B cell (primary cell): ENCODE results near the gene OVCA2. TPM values are rescaled to one million over a fixed set of nuclear protein-coding genes. Genes with fewer than 3 reads are reported as not detected.
A peak's percentile ranks its signal among the peaks of the same experiment; 100 is the strongest.

Experiments used
- ATAC-seq: fragments of 200-7000 bp; cut with Tn5 transposase; one replicate; pipeline ENCODE4 v1.10.0; 2021; ENCODE audit warnings: low read depth, mild to moderate bottlenecking, moderate number of reproducible peaks, moderate library complexity
- CTCF ChIA-PET: fragments of 350-600 bp; sonication (Branson Sonifier 250); formaldehyde crosslinking; loops from one replicate; lab custom pipeline; 2021; ENCODE audit warnings: antibody characterized with exemption, inconsistent platforms; lab: Charles Lee
- POLR2A ChIA-PET: fragments of 350-600 bp; sonication (Branson Sonifier 250); formaldehyde crosslinking; loops from one replicate; lab custom pipeline; 2021; ENCODE audit warnings: antibody characterized with exemption; lab: Charles Lee
- DNase-seq: peaks from one replicate; pipeline ENCODE4 v3.0.0; 2013
- H2AFZ ChIP-seq: 2 replicates; pipeline ENCODE4 v1.6.1; 2012; ENCODE audit warnings: mild to moderate bottlenecking, low read depth, low read length; ENCODE audit not compliant: insufficient read depth, poor library complexity, severe bottlenecking
- H3K27ac ChIP-seq, 2 donors: 1 replicate in 1 of 2; 2 replicates in 1 of 2; pipeline ENCODE4 v1.5.1; 2012 to 2013; ENCODE audit warnings: low read length in 2 of 2, mild to moderate bottlenecking in 2 of 2, moderate library complexity in 1 of 2
- H3K27me3 ChIP-seq, 4 experiments: fragments of 200-600 bp in 1 of 4; sonication (generic) in 1 of 4; replicated peaks in 1 of 4; 1 replicate in 2 of 4; 2 replicates in 2 of 4; pipeline versions ENCODE4 v1.6.1 to v1.7.0; 2013 to 2016; ENCODE audit warnings: low read length in 3 of 4, mild to moderate bottlenecking in 2 of 4, mixed read lengths in 1 of 4, moderate library complexity in 1 of 4; ENCODE audit not compliant: insufficient read depth in 4 of 4, control insufficient read depth in 3 of 4; ENCODE audit errors: control extremely low read depth in 1 of 4
- H3K36me3 ChIP-seq, 2 experiments: replicated peaks in 1 of 2; 1 replicate in 1 of 2; 2 replicates in 1 of 2; pipeline versions ENCODE4 v1.6.1 to v1.7.1; 2013; ENCODE audit warnings: low read length in 1 of 2; ENCODE audit not compliant: insufficient read depth in 2 of 2, control insufficient read depth in 1 of 2; ENCODE audit errors: control extremely low read depth in 1 of 2, extremely low read depth in 1 of 2
- H3K4me1 ChIP-seq, 2 donors: fragments of 200-600 bp in 1 of 2; sonication (generic) in 1 of 2; 1 replicate in 1 of 2; 2 replicates in 1 of 2; pipeline versions ENCODE4 v1.5.1 to v1.6.1; 2013 to 2017; ENCODE audit warnings: low read length in 2 of 2; ENCODE audit not compliant: control insufficient read depth in 2 of 2, insufficient read depth in 2 of 2
- H3K4me2 ChIP-seq: replicated peaks from 2 replicates; pipeline ENCODE3; 2012; ENCODE audit warnings: mild to moderate bottlenecking, low read depth, low read length; ENCODE audit not compliant: poor library complexity, severe bottlenecking
- H3K4me3 ChIP-seq, 5 experiments: fragments of 200-600 bp in 1 of 5; sonication (generic) in 1 of 5; 1 replicate in 3 of 5; 2 replicates in 2 of 5; pipeline versions ENCODE4 v1.5.1 to v1.7.0; 2011 to 2016; ENCODE audit warnings: low read length in 4 of 5, mild to moderate bottlenecking in 4 of 5, low read depth in 2 of 5, control low read depth in 1 of 5, moderate library complexity in 1 of 5; ENCODE audit not compliant: insufficient read depth in 1 of 5; ENCODE audit errors: control extremely low read depth in 1 of 5, extremely low read depth in 1 of 5
- H3K79me2 ChIP-seq: fragments of 200-600 bp; sonication (generic); one replicate; pipeline ENCODE4 v1.6.0; 2016; ENCODE audit warnings: low read length; ENCODE audit not compliant: control insufficient read depth, insufficient read depth
- H3K9ac ChIP-seq: fragments of 200-600 bp; sonication (generic); 2 replicates; pipeline ENCODE4 v1.6.1; 2017; ENCODE audit warnings: mild to moderate bottlenecking, low read length, moderate library complexity
- H3K9me3 ChIP-seq, 3 donors: one replicate each; pipeline versions ENCODE4 v1.6.1 to v1.7.1; 2013; ENCODE audit warnings: low read length in 2 of 3; ENCODE audit not compliant: control insufficient read depth in 2 of 3, insufficient read depth in 1 of 3; ENCODE audit errors: control extremely low read depth in 1 of 3
- H4K20me1 ChIP-seq: 2 replicates; pipeline ENCODE4 v1.6.0; 2012; ENCODE audit warnings: mild to moderate bottlenecking, low read length; ENCODE audit not compliant: insufficient read depth, control insufficient read depth, poor library complexity, severe bottlenecking
- H3K27ac Mint-ChIP-seq: one replicate; pipeline ENCODE4 v1.8.0; 2021; ENCODE audit warnings: mixed read lengths
- H3K27me3 Mint-ChIP-seq: one replicate; pipeline ENCODE4 v1.8.0; 2021; ENCODE audit warnings: mixed read lengths
- H3K4me1 Mint-ChIP-seq: one replicate; pipeline ENCODE4 v1.8.0; 2021; ENCODE audit warnings: mixed read lengths
- H3K4me3 Mint-ChIP-seq: one replicate; pipeline ENCODE4 v1.8.0; 2021; ENCODE audit warnings: mixed read lengths
- H3K9me3 Mint-ChIP-seq: one replicate; pipeline ENCODE4 v1.8.0; 2022; ENCODE audit warnings: mixed read lengths; ENCODE audit not compliant: insufficient read depth
- CTCF ChIP-seq: fragments of 200-600 bp; IDR thresholded peaks from one replicate; pipeline ENCODE4 v1.8.0; 2022; ENCODE audit warnings: antibody characterized with exemption, mild to moderate bottlenecking
- EZH2 ChIP-seq: IDR thresholded peaks from 2 replicates; pipeline ENCODE4 v1.6.1; 2012; ENCODE audit warnings: borderline replicate concordance, low read depth, mild to moderate bottlenecking, moderate library complexity, low read length; ENCODE audit not compliant: insufficient read depth, poor library complexity, severe bottlenecking
- WGBS: methylation state at CpG from one replicate; pipeline ENCODE4 v1.1.5; 2013; ENCODE audit warnings: missing lambda C conversion rate; ENCODE audit not compliant: insufficient coverage; 5-methylcytosine and 5-hydroxymethylcytosine counted together
- intact Hi-C: fragments of 100-400 bp; cut with micrococcal nuclease; formaldehyde crosslinking; loops from one replicate; pipeline ENCODE4 v1.10.0; 2022
- polyA plus RNA-seq: library from polyadenylated mRNA; depleted of rRNA; stranded (reverse); fragments of >200 nt; gene quantifications from 2 replicates; pipeline ENCODE4 v1.2.3, GENCODE V29; 2012
- total RNA-seq, 2 donors: library from RNA; stranded (reverse); fragments of 120-200 nt in 1 of 2; gene quantifications; 1 replicate in 1 of 2; 2 replicates in 1 of 2; pipeline versions ENCODE4 v1.2.3 to v1.2.4, GENCODE V29; 2013 to 2022

The OVCA2 gene
- total and polyA plus RNA-seq, 2 donors (not counting 1 experiment from before 2014, with no cell fraction given) = 23.2 to 43.9 TPM

GRCh38 chr17:2042933-2043332, 1.1 kb downstream of the OVCA2 start:
- H3K27ac Mint-ChIP-seq = peak overlapping the region; percentile 84
- Histone ChIP-seq H3K27ac (no peak overlapping the region), H3K79me2 (peaks cover 20% of the 10 kb centered on the region), H3K9me3 (peaks cover 0 to 4% (median 0%) of the 10 kb centered on the region in 3 donors), H2AFZ (no peak overlapping the region), H3K9ac (no peak overlapping the region), H4K20me1 (peaks cover 9% of the 10 kb centered on the region), H3K36me3 (peaks cover 0 to 21% of the 10 kb centered on the region in 2 experiments), H3K4me1 (peaks cover 13 to 15% of the 10 kb centered on the region in 2 donors), H3K27me3 (peaks cover 0 to 8% (median 2%) of the 10 kb centered on the region in 4 experiments), H3K4me2 (peak overlapping the region; percentile 86), H3K4me3 (peak overlapping the region in 2 of 5 experiments; percentile 77 to 81)
- H3K9me3 Mint-ChIP-seq = no peaks in the 10 kb centered on the region
- peaks cover 25% of the 10 kb centered on the region for H3K4me1 Mint-ChIP-seq
- DNase-seq (no peak), ATAC-seq (no peak)
- H3K27me3 Mint-ChIP-seq = peaks cover 1% of the 10 kb centered on the region
- CTCF ChIA-PET = no interaction called here
- WGBS = 100% methylated on average over 2 of the region's 5 CpGs
- no peak for TF ChIP-seq CTCF
- no peak for TF ChIP-seq EZH2
- POLR2A ChIA-PET = interaction anchor here (0.7 kb wide), 1 partner anchor 360 kb away, joined by 3 read pairs; no protein-coding TSS in a partner anchor
- H3K4me3 Mint-ChIP-seq = peak overlapping the region; percentile 91
- intact Hi-C loops = loop anchor here (1.0 to 5.0 kb wide), 3 partner anchors 7 to 350 kb away; no protein-coding TSS in a partner anchor

GRCh38 chr17:2043785-2044184, 2.0 kb downstream of the OVCA2 start:
- ATAC-seq = no peak
- CTCF ChIA-PET = interaction anchor here (0.7 to 0.8 kb wide), 3 partner anchors 14 to 375 kb away, joined by 3 to 6 read pairs (median 4); no protein-coding TSS in a partner anchor

More at GRCh38 chr17:2043785-2044184, 2.0 kb downstream of the OVCA2 start:
- H3K27me3 ChIP-seq = peaks cover 0 to 16% (median 7%) of the 10 kb centered on the region in 4 experiments
- H3K9ac ChIP-seq = no peak overlapping the region
- no peak overlapping the region for H3K27ac ChIP-seq
- peaks cover 9% of the 10 kb centered on the region for H4K20me1 ChIP-seq
- intact Hi-C loops = loop anchor here (2.0 to 5.0 kb wide), 2 partner anchors 161 to 349 kb away; no protein-coding TSS in a partner anchor
- peaks cover 0 to 18% of the 10 kb centered on the region in 2 experiments for H3K36me3 ChIP-seq
- Mint-ChIP-seq H3K27me3 (peaks cover 3% of the 10 kb centered on the region), H3K27ac (peak overlapping the region; percentile 84), H3K4me1 (peaks cover 28% of the 10 kb centered on the region), H3K4me3 (peak overlapping the region; percentile 91), H3K9me3 (no peaks in the 10 kb centered on the region)
- H3K4me1 ChIP-seq = peaks cover 20 to 22% of the 10 kb centered on the region in 2 donors
- POLR2A ChIA-PET = interaction anchor here (0.6 to 0.7 kb wide), 2 partner anchors 215 to 776 kb away, joined by 6 to 10 read pairs; no protein-coding TSS in a partner anchor
- no peak overlapping the region for H3K4me3 ChIP-seq
- H3K9me3 ChIP-seq = peaks cover 0 to 4% (median 0%) of the 10 kb centered on the region in 3 donors
- TF ChIP-seq EZH2 = no peak
- no peak for TF ChIP-seq CTCF
- H2AFZ ChIP-seq = no peak overlapping the region
- H3K79me2 ChIP-seq = peaks cover 20% of the 10 kb centered on the region
- 90% methylated on average over 3 of the region's 6 CpGs for WGBS
- no peak for DNase-seq
- H3K4me2 ChIP-seq = no peak overlapping the region
